Adrenal gland (tissue), 12 donors: ENCODE measurements around the gene TGFBR3. TPM values are rescaled to one million over a fixed set of nuclear protein-coding genes. Genes with fewer than 3 reads are reported as not detected.

Source experiments
- DNase-seq, 7 donors: peaks; one replicate each; pipeline ENCODE4 v3.0.0-alpha.2; 2019 to 2020
- H3K27ac ChIP-seq, 5 donors: fragments of 200-600 bp; sonication (generic) in 4 of 5; 1 replicate in 3 of 5; 2 replicates in 2 of 5; pipeline versions ENCODE4 v1.5.1 to v1.8.0; 2016 to 2020; ENCODE audit warnings: mild to moderate bottlenecking in 1 of 5
- H3K27me3 ChIP-seq: fragments of 200-600 bp; 2 replicates; pipeline ENCODE4 v1.8.0; 2021
- H3K36me3 ChIP-seq, 2 donors: fragments of 200-600 bp; replicated peaks in 1 of 2; 1 replicate in 1 of 2; 2 replicates in 1 of 2; pipeline versions ENCODE4 v1.5.1 to v1.8.0; 2018 to 2022
- H3K4me1 ChIP-seq, 2 donors: fragments of 200-600 bp; replicated peaks in 1 of 2; 1 replicate in 1 of 2; 2 replicates in 1 of 2; pipeline versions ENCODE4 v1.5.1 to v1.8.0; 2018 to 2021
- H3K4me3 ChIP-seq, 4 donors: fragments of 200-600 bp; sonication (generic) in 3 of 4; one replicate each; pipeline ENCODE4 v1.5.1; 2016 to 2018
- H3K9me3 ChIP-seq, 3 donors: fragments of 200-600 bp; sonication (generic) in 1 of 3; replicated peaks in 1 of 3; 1 replicate in 2 of 3; 2 replicates in 1 of 3; pipeline versions ENCODE4 v1.5.1 to v1.8.0; 2016 to 2021
- CTCF ChIP-seq, 6 experiments: fragments of 450-650 bp in 4 of 6; fragments of 200-600 bp in 2 of 6; sonication (generic) in 1 of 6; IDR thresholded peaks; 1 replicate in 5 of 6; 2 replicates in 1 of 6; pipeline versions ENCODE4 v1.5.1 to v1.8.0; 2016 to 2021; ENCODE audit warnings: antibody characterized with exemption in 6 of 6, mild to moderate bottlenecking in 2 of 6, moderate library complexity in 1 of 6
- POLR2A ChIP-seq, 2 donors: fragments of 450-650 bp; IDR thresholded peaks; one replicate each; pipeline ENCODE4 v1.6.1; 2017; ENCODE audit warnings: antibody characterized with exemption in 2 of 2, mild to moderate bottlenecking in 2 of 2, moderate library complexity in 1 of 2
- WGBS, 4 donors: extraction: QIAGEN DNeasy Blood & Tissue Kit in 2 of 4; methylation state at CpG; one replicate each; pipeline versions ENCODE4 v1.1.5 to v1.1.7; 2013 to 2017; 5-methylcytosine and 5-hydroxymethylcytosine counted together
- intact Hi-C, 2 donors: fragments of 100-400 bp; cut with DNase I; formaldehyde crosslinking; loops; one replicate each; pipeline versions ENCODE4 v1.14.1 to v1.15.0; 2022 to 2023
- polyA plus RNA-seq, 3 donors: library from polyadenylated mRNA; stranded (reverse); fragments of 200-250 nt in 2 of 3; fragments of 350-450 nt in 1 of 3; fragmentation: Illumina TruSeq in 1 of 3; extraction: RNeasy Lipid Tissue Mini Kit (QIAGEN cat#74804) in 1 of 3; gene quantifications; one replicate each; pipeline ENCODE4 v1.2.3, GENCODE V29; 2013 to 2014
- total RNA-seq, 9 donors: library from RNA; depleted of rRNA in 4 of 9; stranded (reverse); fragments of >200 nt in 4 of 9; fragments of 120-200 nt in 1 of 9; fragmentation: NEBNext Ultra II Directional in 1 of 9; extraction: Animal tissue kit (Norgen Biotek cat#: 25700) in 1 of 9; gene quantifications; one replicate each; pipeline versions ENCODE4 v1.1.0 to v1.2.4, GENCODE V29; 2013 to 2023
- donor health status: healthy with polysubstance abuse.
- donor health status: Bipolar disorder and iron deficiency.
- donor health status: DM: yes; HTN: yes; CAD: no.
- donor health status: DM: no; HTN: no; CAD: no.
- donor health status: DM: no; HTN: no; CAD: no.
- donor health status: DM: yes; HTN: yes; CAD: no.

Gene TGFBR3
- total and polyA plus RNA-seq, 12 donors = 13.9 to 340 (median 148) TPM

DNA sequence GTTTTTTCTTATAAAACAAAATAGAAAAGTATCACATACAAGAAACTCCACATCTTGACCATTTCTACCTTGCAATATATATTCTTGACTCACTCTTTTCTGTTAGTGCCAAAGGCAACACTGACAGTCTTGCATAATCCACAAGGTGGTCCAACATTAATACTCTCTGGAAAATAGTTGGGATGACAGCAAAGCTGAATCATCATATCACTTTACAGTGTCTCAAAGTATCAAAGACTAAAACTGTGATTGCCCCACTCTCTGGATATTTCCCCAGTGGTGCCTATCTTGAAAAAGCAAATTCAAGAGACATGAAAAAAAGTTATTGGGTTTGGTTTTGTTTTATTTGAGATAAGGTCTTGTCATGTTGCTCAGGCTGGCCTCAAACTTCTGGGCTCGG, 14.6 kb upstream of the TGFBR3 start:
- TF ChIP-seq POLR2A (IDR thresholded peaks at IDR 0.05) = no peak
- no peak for TF ChIP-seq CTCF (IDR thresholded peaks at IDR 0.05)
- Histone ChIP-seq H3K4me1 (no peaks in the 10 kb centered on the region), H3K9me3 (no peaks in the 10 kb centered on the region), H3K27me3 (no peaks in the 10 kb centered on the region), H3K36me3 (no peaks in the 10 kb centered on the region), H3K4me3 (no peak overlapping the region), H3K27ac (no peak overlapping the region)
- WGBS, 4 donors = 87 to 97% (median 90%) methylated on average over 1 of the region's 1 CpG
- intact Hi-C loops = no loop called here
- peak in 1 of 7 donors; percentile 20 for DNase-seq

- Histone ChIP-seq H3K4me1 (peaks cover 2 to 3% of the 10 kb centered on the region in 2 donors), H3K27ac (no peak overlapping the region), H3K4me3 (no peak overlapping the region), H3K36me3 (no peaks in the 10 kb centered on the region), H3K27me3 (no peaks in the 10 kb centered on the region), H3K9me3 (no peaks in the 10 kb centered on the region)
- no peak for TF ChIP-seq POLR2A (IDR thresholded peaks at IDR 0.05)
- no peak for TF ChIP-seq CTCF (IDR thresholded peaks at IDR 0.05)
- intact Hi-C loops = no loop called here
- WGBS, 4 donors = 73 to 85% (median 76%) methylated on average over 5 of the region's 5 CpGs
- no peak for DNase-seq
These were observed 11.1 kb upstream of the TGFBR3 start for GRCh38 chr1:91897016-91897415.

GRCh38 chr1:91895832-91896556, 10.0 kb upstream of the TGFBR3 start:
- no peak for TF ChIP-seq POLR2A (IDR thresholded peaks at IDR 0.05)
- TF ChIP-seq CTCF (IDR thresholded peaks at IDR 0.05) = no peak
- no peak overlapping the region for H3K27ac ChIP-seq
- no peaks in the 10 kb centered on the region for H3K27me3 ChIP-seq
- no peaks in the 10 kb centered on the region for H3K9me3 ChIP-seq
- no peak for DNase-seq
- peaks cover 5 to 13% of the 10 kb centered on the region in 2 donors for H3K4me1 ChIP-seq
- intact Hi-C loops = no loop called here
- H3K4me3 ChIP-seq = no peak overlapping the region
- WGBS, 4 donors = 38 to 81% (median 40%) methylated on average over 2 of the region's 2 CpGs
- no peaks in the 10 kb centered on the region for H3K36me3 ChIP-seq

DNA sequence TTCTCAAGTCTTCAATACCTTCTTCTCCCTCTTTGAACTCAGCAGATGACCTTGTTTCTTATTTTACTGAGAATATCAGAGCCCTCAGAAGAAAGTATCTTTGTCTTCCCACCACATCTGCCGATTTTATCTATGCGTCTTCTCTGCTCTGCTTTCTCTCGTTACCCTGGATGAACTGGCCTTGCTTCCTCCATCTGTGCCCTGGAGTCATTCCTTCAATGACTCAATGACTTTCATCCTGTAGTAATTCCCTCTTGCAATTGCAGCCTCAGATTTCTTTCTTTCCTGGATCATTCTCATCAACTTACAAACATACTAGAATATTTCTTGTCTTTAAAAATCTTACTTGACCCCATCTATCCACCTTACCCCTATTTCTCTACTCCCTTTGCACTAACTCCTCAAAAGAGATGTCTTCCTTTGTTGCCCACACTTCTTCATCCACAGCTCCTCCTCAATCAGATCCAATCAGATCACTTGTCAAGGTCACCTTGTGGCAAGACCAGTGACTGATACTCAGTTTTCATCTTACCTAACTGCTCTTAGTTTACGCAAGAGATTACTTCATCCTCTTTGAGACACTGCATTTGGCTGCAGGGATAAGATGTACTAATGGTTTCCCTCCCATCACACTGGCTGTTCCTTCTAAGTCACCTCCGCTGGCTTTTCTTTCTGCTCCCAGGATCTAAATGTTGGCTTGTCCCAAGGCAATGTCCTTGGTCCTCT, 8.2 kb upstream of the TGFBR3 start:
- TF ChIP-seq POLR2A (IDR thresholded peaks at IDR 0.05) (no peak), CTCF (IDR thresholded peaks at IDR 0.05) (no peak)
- 71 to 80% (median 77%) methylated on average over 5 of the region's 5 CpGs for WGBS, 4 donors
- intact Hi-C loops = no loop called here

More for the DNA sequence above, 8.2 kb upstream of the TGFBR3 start:
- no peak for DNase-seq
- Histone ChIP-seq H3K36me3 (no peaks in the 10 kb centered on the region), H3K4me1 (peaks cover 14 to 16% of the 10 kb centered on the region in 2 donors), H3K27me3 (no peaks in the 10 kb centered on the region), H3K9me3 (no peaks in the 10 kb centered on the region), H3K27ac (no peak overlapping the region), H3K4me3 (no peak overlapping the region)
